Endothelial cell of umbilical vein (primary cell): ENCODE results near the gene CXCR3. TPM values are rescaled to one million over a fixed set of nuclear protein-coding genes. Genes with fewer than 3 reads are reported as not detected.
"Not testable (repeated sequence)": the region's sequence is repeated elsewhere in the genome, so short reads cannot be mapped to it uniquely, and the experiment has no call there.

ENCODE experiments used
- BruUV-seq: library from RNA; stranded (reverse); fragments of 400-500 nt; replicated peaks from 2 replicates; lab custom pipeline; 2021; lab: Mats Ljungman, UMichigan
- CTCF ChIA-PET: fragments of 300-600, 350-600 bp; sonication (Branson Sonifier 250); formaldehyde crosslinking; loops from one replicate; lab custom pipeline; 2021; ENCODE audit warnings: antibody characterized with exemption, inconsistent platforms; lab: Charles Lee
- POLR2A ChIA-PET: fragments of 300-600, 350-600 bp; sonication (Branson Sonifier 250); formaldehyde crosslinking; loops from one replicate; lab custom pipeline; 2021; ENCODE audit warnings: antibody characterized with exemption, inconsistent platforms; lab: Charles Lee
- DNase-seq: peaks from one replicate; pipeline ENCODE4 v3.0.0-alpha.2; 2011; ENCODE audit warnings: low read depth, low spot score
- FAIRE-seq: peaks from 2 replicates; lab custom pipeline; 2011; peaks lifted over from hg19 to GRCh38; lab: Jason Lieb, UNC
- H2AFZ ChIP-seq: 2 replicates; pipeline ENCODE4 v1.6.0; 2012; ENCODE audit warnings: low read depth, low read length, control low read depth, inconsistent platforms
- H3K27ac ChIP-seq: 2 replicates; pipeline ENCODE4 v1.5.1; 2011; ENCODE audit warnings: low read depth, mild to moderate bottlenecking, control low read depth, low read length, moderate library complexity; ENCODE audit not compliant: insufficient read depth
- H3K27me3 ChIP-seq, 2 experiments: 2 replicates each; pipeline versions ENCODE4 v1.6.0 to v1.6.1; 2011; ENCODE audit warnings: low read length in 2 of 2, mixed read lengths in 1 of 2; ENCODE audit not compliant: control insufficient read depth in 2 of 2, insufficient read depth in 2 of 2
- H3K36me3 ChIP-seq, 2 experiments: 2 replicates in 1 of 2; 3 replicates in 1 of 2; pipeline ENCODE4 v1.5.1; 2011; ENCODE audit warnings: low read length in 2 of 2, mild to moderate bottlenecking in 1 of 2, moderate library complexity in 1 of 2; ENCODE audit not compliant: control insufficient read depth in 2 of 2, insufficient read depth in 2 of 2; ENCODE audit errors: extremely low read depth in 1 of 2
- H3K4me1 ChIP-seq: 3 replicates; pipeline ENCODE4 v1.5.1; 2011; ENCODE audit warnings: mild to moderate bottlenecking, low read length; ENCODE audit not compliant: control insufficient read depth, insufficient read depth; ENCODE audit errors: extremely low read depth
- H3K4me2 ChIP-seq: 2 replicates; pipeline ENCODE4 v1.6.1; 2011; ENCODE audit warnings: low read length, control low read depth, mixed read lengths; ENCODE audit not compliant: insufficient read depth
- H3K4me3 ChIP-seq, 3 experiments: fragments of 200-600 bp in 1 of 3; sonication (generic), shearing (Covaris generic) in 1 of 3; replicated peaks in 1 of 3; 2 replicates each; pipeline ENCODE4 v1.5.1; 2011 to 2016; ENCODE audit warnings: control low read depth in 3 of 3, low read length in 3 of 3, mild to moderate bottlenecking in 2 of 3, inconsistent platforms in 1 of 3, low read depth in 1 of 3, moderate library complexity in 1 of 3; ENCODE audit not compliant: insufficient read depth in 1 of 3
- H3K79me2 ChIP-seq: 2 replicates; pipeline ENCODE4 v1.6.0; 2012; ENCODE audit warnings: low read length, inconsistent platforms; ENCODE audit not compliant: control insufficient read depth, insufficient read depth
- H3K9ac ChIP-seq: replicated peaks from 2 replicates; pipeline ENCODE3; 2011; ENCODE audit warnings: low read length, control low read depth; ENCODE audit not compliant: insufficient read depth; ENCODE audit errors: extremely low read depth
- H3K9me1 ChIP-seq: replicated peaks from 3 replicates; pipeline ENCODE4 v1.6.0; 2011; ENCODE audit warnings: mild to moderate bottlenecking, low read length; ENCODE audit not compliant: control insufficient read depth, insufficient read depth; ENCODE audit errors: extremely low read depth
- H3K9me3 ChIP-seq: replicated peaks from 2 replicates; pipeline ENCODE4 v1.5.1; 2012; ENCODE audit warnings: low read length, inconsistent platforms; ENCODE audit not compliant: control insufficient read depth, insufficient read depth
- H4K20me1 ChIP-seq: replicated peaks from 2 replicates; pipeline ENCODE3; 2011; ENCODE audit warnings: mild to moderate bottlenecking, low read length; ENCODE audit not compliant: control insufficient read depth, insufficient read depth; ENCODE audit errors: extremely low read depth
- FOS ChIP-seq: IDR thresholded peaks from 2 replicates; pipeline ENCODE4 v1.6.1; 2011; ENCODE audit warnings: mild to moderate bottlenecking, low read length, moderate library complexity, borderline replicate concordance; ENCODE audit not compliant: insufficient read depth
- JUN ChIP-seq: IDR thresholded peaks from 2 replicates; pipeline ENCODE4 v1.6.1; 2011; ENCODE audit warnings: borderline replicate concordance, low read depth; ENCODE audit not compliant: insufficient read length, insufficient read depth
- dilution Hi-C: fragments of 300-500 bp; cut with MboI; formaldehyde crosslinking; loops from one replicate; pipeline ENCODE4 v1.15.0; 2019; ENCODE audit warnings: low sequenced_read_pairs; ENCODE audit not compliant: extremely low pct_ligation_motif_present
- intact Hi-C: fragments of 100-400 bp; cut with micrococcal nuclease; formaldehyde crosslinking; loops from one replicate; pipeline ENCODE4 v1.10.0; 2022
- polyA plus RNA-seq, 4 experiments: library from polyadenylated mRNA; depleted of rRNA in 3 of 4; stranded (reverse) in 3 of 4; unstranded in 1 of 4; fragments of >200 nt; gene quantifications; 2 replicates each; pipeline versions ENCODE4 v1.2.1 to v1.2.3, GENCODE V29; 2011 to 2012; ENCODE audit warnings: missing spikeins in 1 of 4
- total RNA-seq: library from RNA; stranded (reverse); gene quantifications from 2 replicates; pipeline ENCODE4 v1.2.3, GENCODE V29; 2021

Gene CXCR3
- total and polyA plus RNA-seq, 2 donors (not counting 3 experiments of a cell fraction or from before 2014, with no cell fraction given) = not detected

DNA sequence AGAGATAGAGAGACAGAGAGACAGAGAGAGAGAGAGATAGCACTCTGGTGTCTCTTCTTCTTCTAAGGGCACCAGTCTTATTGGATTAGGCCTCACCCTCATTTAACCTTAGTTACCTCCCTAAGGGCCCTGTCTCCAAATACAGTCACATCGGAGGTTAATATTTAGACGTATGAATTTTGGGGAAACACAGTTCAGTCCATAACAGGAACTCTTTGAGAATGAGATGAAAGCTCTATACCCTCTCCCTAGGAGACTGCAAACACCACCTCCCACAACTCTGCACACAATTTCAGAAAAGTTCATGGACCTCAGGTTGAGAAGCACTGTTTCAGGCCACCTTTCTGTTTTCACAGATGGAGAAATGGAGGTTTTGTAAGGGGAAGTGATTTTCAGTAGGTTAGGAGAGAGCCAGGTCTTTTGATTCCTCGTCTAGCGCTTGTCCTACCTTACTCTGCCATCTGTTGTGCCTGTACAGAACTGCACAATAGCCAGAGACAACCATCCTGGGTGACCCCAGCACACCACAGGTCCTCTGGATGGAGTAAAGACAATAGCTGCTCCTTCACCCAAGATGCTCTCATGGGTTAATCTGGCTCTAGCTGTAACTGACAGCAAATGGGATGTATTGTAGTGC lies 32.1 kb upstream of the CXCR3 start:
- Histone ChIP-seq H3K9ac (no peak overlapping the region), H3K27me3 (no peaks in the 10 kb centered on the region), H3K79me2 (no peaks in the 10 kb centered on the region), H3K4me2 (no peak overlapping the region), H3K9me1 (no peaks in the 10 kb centered on the region), H3K4me3 (no peak overlapping the region), H3K9me3 (no peaks in the 10 kb centered on the region), H2AFZ (no peak overlapping the region), H3K27ac (no peak overlapping the region), H4K20me1 (no peaks in the 10 kb centered on the region), H3K36me3 (no peaks in the 10 kb centered on the region), H3K4me1 (no peaks in the 10 kb centered on the region)
- intact Hi-C loops = loop anchor here (5.0 kb wide), 1 partner anchor 38 kb away; no protein-coding TSS in a partner anchor
- peak; percentile 6 for DNase-seq
- no TSS peak for BruUV-seq
- FAIRE-seq = peak; percentile 8
- TF ChIP-seq JUN (no peak), FOS (no peak)
- POLR2A ChIA-PET = no interaction called here
- dilution Hi-C loops = no loop called here
- CTCF ChIA-PET = interaction anchor here (0.6 to 3.5 kb wide), 3 partner anchors 44 to 77 kb away, joined by 3 to 13 read pairs (median 3); no protein-coding TSS in a partner anchor

DNA sequence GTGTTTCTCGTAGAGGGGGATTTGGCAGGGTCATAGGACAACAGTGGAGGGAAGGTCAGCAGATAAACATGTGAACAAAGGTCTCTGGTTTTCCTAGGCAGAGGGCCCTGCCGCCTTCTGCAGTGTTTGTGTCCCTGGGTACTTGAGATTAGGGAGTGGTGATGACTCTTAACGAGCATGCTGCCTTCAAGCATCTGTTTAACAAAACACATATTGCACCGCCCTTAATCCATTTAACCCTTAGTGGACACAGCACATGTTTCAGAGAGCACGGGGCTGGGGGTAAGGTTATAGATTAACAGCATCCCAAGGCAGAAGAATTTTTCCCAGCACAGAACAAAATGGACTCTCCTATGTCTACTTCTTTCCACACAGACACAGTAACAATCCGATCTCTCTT lies 26.1 kb upstream of the CXCR3 start:
- BruUV-seq, FAIRE-seq, H3K79me2 ChIP-seq, H3K9ac ChIP-seq, H3K27ac ChIP-seq, CTCF ChIA-PET, dilution Hi-C loops, H3K4me3 ChIP-seq, H4K20me1 ChIP-seq, H3K9me1 ChIP-seq, H3K27me3 ChIP-seq, intact Hi-C loops, POLR2A ChIA-PET, H3K4me1 ChIP-seq, H2AFZ ChIP-seq, H3K4me2 ChIP-seq, H3K36me3 ChIP-seq, DNase-seq, H3K9me3 ChIP-seq: not testable (repeated sequence)
